Astrocyte (in vitro differentiated cells and primary cell): ENCODE measurements around the gene LRRC45.

Source experiments
- EZH2 ChIP-seq: IDR thresholded peaks from 2 replicates; pipeline ENCODE4 v1.6.1; 2012; ENCODE audit warnings: mild to moderate bottlenecking, low read length, inconsistent platforms; ENCODE audit not compliant: insufficient read depth
- TF ChIP-seq, protein P1 (sequence below): IDR thresholded peaks from 2 replicates; pipeline ENCODE4 v1.5.1; 2011; ENCODE audit warnings: low read depth, mild to moderate bottlenecking, inconsistent platforms, low read length, moderate library complexity; ENCODE audit not compliant: insufficient read depth

DNA sequence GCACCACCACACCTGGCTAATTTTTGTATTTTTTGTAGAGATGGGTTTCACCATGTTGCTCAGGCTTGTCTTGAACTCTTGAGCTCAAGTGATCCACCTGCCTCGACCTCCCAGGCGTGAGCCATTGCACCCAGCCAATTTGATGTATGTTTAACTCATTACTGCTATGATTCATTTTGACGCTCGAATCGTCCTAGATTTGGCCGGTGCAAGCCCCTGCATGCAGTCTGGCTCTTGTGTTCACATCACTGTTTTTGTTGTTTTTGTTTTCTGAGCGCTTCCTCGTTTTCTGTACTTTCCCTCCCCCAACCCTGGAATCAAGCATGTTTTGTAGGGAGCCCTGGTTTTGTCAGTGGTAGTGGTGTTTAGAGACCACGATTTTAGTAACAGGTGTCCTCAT lies 50.3 kb downstream of the LRRC45 start:
- TF ChIP-seq, protein P1, sequence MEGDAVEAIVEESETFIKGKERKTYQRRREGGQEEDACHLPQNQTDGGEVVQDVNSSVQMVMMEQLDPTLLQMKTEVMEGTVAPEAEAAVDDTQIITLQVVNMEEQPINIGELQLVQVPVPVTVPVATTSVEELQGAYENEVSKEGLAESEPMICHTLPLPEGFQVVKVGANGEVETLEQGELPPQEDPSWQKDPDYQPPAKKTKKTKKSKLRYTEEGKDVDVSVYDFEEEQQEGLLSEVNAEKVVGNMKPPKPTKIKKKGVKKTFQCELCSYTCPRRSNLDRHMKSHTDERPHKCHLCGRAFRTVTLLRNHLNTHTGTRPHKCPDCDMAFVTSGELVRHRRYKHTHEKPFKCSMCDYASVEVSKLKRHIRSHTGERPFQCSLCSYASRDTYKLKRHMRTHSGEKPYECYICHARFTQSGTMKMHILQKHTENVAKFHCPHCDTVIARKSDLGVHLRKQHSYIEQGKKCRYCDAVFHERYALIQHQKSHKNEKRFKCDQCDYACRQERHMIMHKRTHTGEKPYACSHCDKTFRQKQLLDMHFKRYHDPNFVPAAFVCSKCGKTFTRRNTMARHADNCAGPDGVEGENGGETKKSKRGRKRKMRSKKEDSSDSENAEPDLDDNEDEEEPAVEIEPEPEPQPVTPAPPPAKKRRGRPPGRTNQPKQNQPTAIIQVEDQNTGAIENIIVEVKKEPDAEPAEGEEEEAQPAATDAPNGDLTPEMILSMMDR = no peak
- no peak for TF ChIP-seq EZH2
